Caco-2 (cell line): ENCODE results near the gene RTKN2. TPM values are rescaled to one million over a fixed set of nuclear protein-coding genes. Genes with fewer than 3 reads are reported as not detected.

ENCODE experiments used
- BruUV-seq: library from RNA; stranded (reverse); fragments of 400-500 nt; replicated peaks from 2 replicates; lab custom pipeline; 2021; lab: Mats Ljungman, UMichigan
- CTCF ChIA-PET: fragments of 300-600 bp; sonication (Branson Sonifier 250); formaldehyde crosslinking; loops from one replicate; lab custom pipeline; 2022; ENCODE audit warnings: antibody characterized with exemption; lab: Charles Lee
- POLR2A ChIA-PET: fragments of 300-600 bp; sonication (Branson Sonifier 250); formaldehyde crosslinking; loops from one replicate; lab custom pipeline; 2022; ENCODE audit warnings: antibody characterized with exemption; lab: Charles Lee
- DNase-seq, 2 experiments: peaks; one replicate each; pipeline versions ENCODE4 v3.0.0 to v3.0.0-alpha.2; 2020 to 2022
- H3K27me3 ChIP-seq: replicated peaks from 2 replicates; pipeline ENCODE4 v1.6.0; 2011; ENCODE audit warnings: low read length; ENCODE audit not compliant: control insufficient read depth, insufficient read depth
- H3K36me3 ChIP-seq: 2 replicates; pipeline ENCODE4 v1.5.1; 2011; ENCODE audit warnings: low read length; ENCODE audit not compliant: control insufficient read depth, insufficient read depth
- H3K4me1 ChIP-seq: fragments of 250-450 bp; sonication (Bioruptor Pico); 2 replicates; pipeline ENCODE4 v1.5.1; 2020; ENCODE audit warnings: mild to moderate bottlenecking
- H3K4me3 ChIP-seq: 2 replicates; pipeline ENCODE4 v1.5.1; 2011; ENCODE audit warnings: low read depth, mild to moderate bottlenecking, control low read depth, low read length
- H3K9me3 ChIP-seq: fragments of 250-450 bp; sonication (Bioruptor Pico); 2 replicates; pipeline ENCODE4 v1.5.1; 2020; ENCODE audit warnings: mild to moderate bottlenecking, moderate library complexity
- H3K27ac Mint-ChIP-seq: one replicate; pipeline ENCODE4 v1.8.0; 2022; ENCODE audit warnings: mixed read lengths; ENCODE audit not compliant: unreplicated experiment
- H3K27me3 Mint-ChIP-seq: one replicate; pipeline ENCODE4 v1.8.0; 2022; ENCODE audit warnings: mixed read lengths; ENCODE audit not compliant: insufficient read depth, unreplicated experiment
- H3K36me3 Mint-ChIP-seq: one replicate; pipeline ENCODE4 v1.8.0; 2022; ENCODE audit warnings: mild to moderate bottlenecking, mixed read lengths; ENCODE audit not compliant: insufficient read depth, unreplicated experiment
- H3K4me1 Mint-ChIP-seq: one replicate; pipeline ENCODE4 v1.8.0; 2022; ENCODE audit warnings: low read depth, mixed read lengths; ENCODE audit not compliant: unreplicated experiment
- H3K4me3 Mint-ChIP-seq: one replicate; pipeline ENCODE4 v1.8.0; 2022; ENCODE audit warnings: mild to moderate bottlenecking, moderate library complexity, mixed read lengths; ENCODE audit not compliant: unreplicated experiment
- H3K9me3 Mint-ChIP-seq: one replicate; pipeline ENCODE4 v1.8.0; 2022; ENCODE audit warnings: mixed read lengths; ENCODE audit not compliant: unreplicated experiment
- intact Hi-C: fragments of 100-400 bp; cut with micrococcal nuclease; formaldehyde crosslinking; loops from one replicate; pipeline ENCODE4 v1.10.0; 2022; ENCODE audit not compliant: unreplicated experiment
- total RNA-seq: library from RNA; stranded (reverse); gene quantifications from 2 replicates; pipeline ENCODE4 v1.2.3, GENCODE V29; 2022
- TF ChIP-seq, protein P1 (sequence below), 2 experiments: fragments of 200-600 bp in 1 of 2; IDR thresholded peaks; 1 replicate in 1 of 2; 2 replicates in 1 of 2; pipeline versions ENCODE4 v1.5.1 to v1.8.0; 2011 to 2022; ENCODE audit warnings: antibody characterized with exemption in 1 of 2, control low read depth in 1 of 2, inconsistent platforms in 1 of 2, low read depth in 1 of 2, low read length in 1 of 2, mild to moderate bottlenecking in 1 of 2, moderate library complexity in 1 of 2; ENCODE audit not compliant: insufficient read depth in 1 of 2, severe bottlenecking in 1 of 2, unreplicated experiment in 1 of 2

The RTKN2 gene
- total RNA-seq, 1 experiment from 2014 or later, result 37.1 TPM

GRCh38 chr10:62186999-62187675 is 81.5 kb downstream of the RTKN2 start:
- Mint-ChIP-seq H3K27me3 (no peaks in the 10 kb centered on the region), H3K4me1 (peaks cover 16% of the 10 kb centered on the region), H3K4me3 (no peak overlapping the region), H3K27ac (peak overlapping the region; percentile 80), H3K36me3 (peaks cover 24% of the 10 kb centered on the region), H3K9me3 (no peaks in the 10 kb centered on the region)
- no TSS peak for BruUV-seq
- POLR2A ChIA-PET, result no interaction called here
- no peak overlapping the region for H3K4me3 ChIP-seq
- TF ChIP-seq, protein P1, sequence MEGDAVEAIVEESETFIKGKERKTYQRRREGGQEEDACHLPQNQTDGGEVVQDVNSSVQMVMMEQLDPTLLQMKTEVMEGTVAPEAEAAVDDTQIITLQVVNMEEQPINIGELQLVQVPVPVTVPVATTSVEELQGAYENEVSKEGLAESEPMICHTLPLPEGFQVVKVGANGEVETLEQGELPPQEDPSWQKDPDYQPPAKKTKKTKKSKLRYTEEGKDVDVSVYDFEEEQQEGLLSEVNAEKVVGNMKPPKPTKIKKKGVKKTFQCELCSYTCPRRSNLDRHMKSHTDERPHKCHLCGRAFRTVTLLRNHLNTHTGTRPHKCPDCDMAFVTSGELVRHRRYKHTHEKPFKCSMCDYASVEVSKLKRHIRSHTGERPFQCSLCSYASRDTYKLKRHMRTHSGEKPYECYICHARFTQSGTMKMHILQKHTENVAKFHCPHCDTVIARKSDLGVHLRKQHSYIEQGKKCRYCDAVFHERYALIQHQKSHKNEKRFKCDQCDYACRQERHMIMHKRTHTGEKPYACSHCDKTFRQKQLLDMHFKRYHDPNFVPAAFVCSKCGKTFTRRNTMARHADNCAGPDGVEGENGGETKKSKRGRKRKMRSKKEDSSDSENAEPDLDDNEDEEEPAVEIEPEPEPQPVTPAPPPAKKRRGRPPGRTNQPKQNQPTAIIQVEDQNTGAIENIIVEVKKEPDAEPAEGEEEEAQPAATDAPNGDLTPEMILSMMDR (IDR thresholded peaks at IDR 0.05; ENCODE audit: insufficient read depth in 1 of 2, low read depth in 1 of 2, low read length in 1 of 2, severe bottlenecking in 1 of 2, unreplicated experiment in 1 of 2), result no peak
- H3K27me3 ChIP-seq, result no peaks in the 10 kb centered on the region
- peaks cover 2% of the 10 kb centered on the region; the same call in 1 of the 2 replicates for H3K36me3 ChIP-seq
- no peak for DNase-seq
- CTCF ChIA-PET, result interaction anchor here (0.6 kb wide), 1 partner anchor 40 kb away, joined by 3 read pairs; no protein-coding TSS in a partner anchor
- H3K9me3 ChIP-seq, result peaks cover 8% of the 10 kb centered on the region; the same call in 1 of the 2 replicates
- intact Hi-C loops, result no loop called here
- H3K4me1 ChIP-seq, result peaks cover 26% of the 10 kb centered on the region

GRCh38 chr10:62185919-62186692 is 82.5 kb downstream of the RTKN2 start:
- no peak overlapping the region for H3K27ac Mint-ChIP-seq
- BruUV-seq, result no TSS peak
- intact Hi-C loops, result no loop called here
- ChIA-PET POLR2A (no interaction called here), CTCF (no interaction called here)
- H3K36me3 ChIP-seq, result peaks cover 2% of the 10 kb centered on the region; the same call in 1 of the 2 replicates
- H3K4me1 ChIP-seq, result peaks cover 26% of the 10 kb centered on the region
- no peaks in the 10 kb centered on the region for H3K27me3 ChIP-seq
- TF ChIP-seq, protein P1 (IDR thresholded peaks at IDR 0.05; ENCODE audit: insufficient read depth in 1 of 2, low read depth in 1 of 2, low read length in 1 of 2, severe bottlenecking in 1 of 2, unreplicated experiment in 1 of 2), result no peak
- H3K4me3 Mint-ChIP-seq, result no peak overlapping the region
- no peak for DNase-seq
- H3K4me3 ChIP-seq, result no peak overlapping the region
- H3K36me3 Mint-ChIP-seq, result peaks cover 24% of the 10 kb centered on the region
- H3K27me3 Mint-ChIP-seq, result no peaks in the 10 kb centered on the region
- H3K4me1 Mint-ChIP-seq, result peaks cover 16% of the 10 kb centered on the region
- peaks cover 8% of the 10 kb centered on the region; the same call in 1 of the 2 replicates for H3K9me3 ChIP-seq
- H3K9me3 Mint-ChIP-seq, result peaks cover 6% of the 10 kb centered on the region
